OCI-LY1 (cell line): ENCODE data around the gene ALDH1A2.

Experiments used
- CTCF ChIP-seq: fragments of 200-600 bp; sonication (generic), shearing (Covaris generic); IDR thresholded peaks from 2 replicates; pipeline ENCODE4 v1.5.1; 2017; ENCODE audit warnings: mild to moderate bottlenecking, antibody characterized with exemption, low read length, moderate library complexity, mixed read lengths
- EZH2 ChIP-seq: fragments of 200-600 bp; sonication (generic), shearing (Covaris generic); IDR thresholded peaks from 2 replicates; pipeline ENCODE4 v1.8.0; 2017; ENCODE audit warnings: borderline replicate concordance, mixed run types, mild to moderate bottlenecking, antibody characterized with exemption, low read length, moderate library complexity, mixed read lengths

- TF ChIP-seq EZH2 (no peak), CTCF (no peak)
These were observed 49.3 kb upstream of the ALDH1A2 start for GRCh38 chr15:58114812-58115211.
